Neutrophil (primary cell): ENCODE results near the gene CYP8B1.
A peak's percentile ranks its signal among the peaks of the same experiment; 100 is the strongest.

Source experiments
- H3K27ac ChIP-seq: fragments of 200-600 bp; sonication (generic); 2 replicates; pipeline ENCODE4 v1.5.1; 2016; ENCODE audit warnings: mild to moderate bottlenecking, moderate library complexity
- H3K27me3 ChIP-seq: fragments of 200-600 bp; sonication (generic); 2 replicates; pipeline ENCODE4 v1.6.0; 2016; ENCODE audit warnings: mild to moderate bottlenecking
- H3K36me3 ChIP-seq: fragments of 200-600 bp; sonication (generic); 2 replicates; pipeline ENCODE4 v1.5.1; 2017
- H3K4me1 ChIP-seq, 2 experiments: fragments of 200-600 bp in 1 of 2; sonication (generic) in 1 of 2; 1 replicate in 1 of 2; 2 replicates in 1 of 2; pipeline versions ENCODE4 v1.5.1 to v1.6.1; 2013 to 2016; ENCODE audit warnings: low read depth in 1 of 2, low read length in 1 of 2, mild to moderate bottlenecking in 1 of 2, moderate library complexity in 1 of 2; ENCODE audit not compliant: control insufficient read depth in 1 of 2, insufficient read depth in 1 of 2
- H3K4me3 ChIP-seq, 2 experiments: fragments of 200-600 bp in 1 of 2; sonication (generic) in 1 of 2; 1 replicate in 1 of 2; 2 replicates in 1 of 2; pipeline ENCODE4 v1.5.1; 2013 to 2016; ENCODE audit warnings: low read depth in 1 of 2, low read length in 1 of 2, mild to moderate bottlenecking in 1 of 2, moderate library complexity in 1 of 2
- H3K9me3 ChIP-seq: fragments of 200-600 bp; sonication (generic); 2 replicates; pipeline ENCODE4 v1.5.1; 2016
- CTCF ChIP-seq: fragments of 200-600 bp; sonication (generic); IDR thresholded peaks from 2 replicates; pipeline ENCODE4 v1.5.1; 2016; ENCODE audit warnings: antibody characterized with exemption

CYP8B1 gene

GRCh38 chr3:42836150-42837123, 39.2 kb downstream of the CYP8B1 start:
- Histone ChIP-seq H3K4me3 (no peak overlapping the region), H3K36me3 (no peaks in the 10 kb centered on the region)
- no peak for TF ChIP-seq CTCF

GRCh38 chr3:42831321-42831713, 44.4 kb downstream of the CYP8B1 start:
- TF ChIP-seq CTCF, result peak; percentile 84
- no peak overlapping the region for H3K27ac ChIP-seq
- no peaks in the 10 kb centered on the region for H3K36me3 ChIP-seq
- no peaks in the 10 kb centered on the region for H3K4me1 ChIP-seq
- H3K4me3 ChIP-seq, result no peak overlapping the region
- no peaks in the 10 kb centered on the region for H3K9me3 ChIP-seq
- H3K27me3 ChIP-seq, result no peaks in the 10 kb centered on the region

More at GRCh38 chr3:42836150-42837123, 39.2 kb downstream of the CYP8B1 start:
- H3K27me3 ChIP-seq, result no peaks in the 10 kb centered on the region
- H3K4me1 ChIP-seq, result no peaks in the 10 kb centered on the region
- H3K9me3 ChIP-seq, result no peaks in the 10 kb centered on the region
- no peak overlapping the region for H3K27ac ChIP-seq

- no peak overlapping the region for H3K4me3 ChIP-seq
- H3K9me3 ChIP-seq, result no peaks in the 10 kb centered on the region
- TF ChIP-seq CTCF, result no peak
- no peak overlapping the region for H3K27ac ChIP-seq
- H3K4me1 ChIP-seq, result no peaks in the 10 kb centered on the region
- no peaks in the 10 kb centered on the region for H3K27me3 ChIP-seq
- H3K36me3 ChIP-seq, result no peaks in the 10 kb centered on the region
These were observed 45.0 kb downstream of the CYP8B1 start for GRCh38 chr3:42830437-42831320.

GRCh38 chr3:42829628-42830436, 45.8 kb downstream of the CYP8B1 start:
- Histone ChIP-seq H3K4me1 (no peaks in the 10 kb centered on the region), H3K27me3 (no peaks in the 10 kb centered on the region), H3K27ac (no peak overlapping the region), H3K4me3 (no peak overlapping the region), H3K9me3 (no peaks in the 10 kb centered on the region), H3K36me3 (no peaks in the 10 kb centered on the region)
- TF ChIP-seq CTCF, result no peak

DNA sequence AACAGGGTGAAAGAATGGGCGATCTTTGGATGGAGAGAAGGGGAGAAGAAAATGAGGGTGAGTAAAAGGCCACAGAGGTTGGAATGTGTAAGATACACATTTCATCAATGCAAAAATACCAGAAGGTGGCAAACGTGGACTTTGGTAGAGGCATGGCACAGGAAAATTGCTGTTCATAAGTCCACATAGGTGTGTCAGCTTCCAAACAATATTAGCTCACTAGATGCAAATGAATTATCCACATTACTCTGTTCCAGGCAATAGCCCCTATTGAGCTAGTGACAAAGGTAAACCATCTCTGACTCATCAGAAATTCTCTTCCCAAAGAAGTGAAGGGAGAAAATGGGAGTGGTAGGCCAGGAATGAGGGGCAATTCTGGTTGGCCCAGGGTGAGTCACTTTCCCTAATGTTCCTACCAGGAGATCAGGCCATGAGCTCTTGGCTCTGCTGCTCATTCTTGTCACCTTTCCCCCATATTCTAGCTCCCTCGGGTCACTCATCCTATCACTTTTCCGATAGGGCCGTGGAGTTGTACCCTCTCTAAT, 46.5 kb downstream of the CYP8B1 start:
- no peaks in the 10 kb centered on the region for H3K4me1 ChIP-seq
- no peaks in the 10 kb centered on the region for H3K27me3 ChIP-seq
- no peaks in the 10 kb centered on the region for H3K9me3 ChIP-seq
- no peak overlapping the region for H3K4me3 ChIP-seq
- no peak overlapping the region for H3K27ac ChIP-seq
- no peaks in the 10 kb centered on the region for H3K36me3 ChIP-seq
- no peak for TF ChIP-seq CTCF
